Activated CD4-positive, alpha-beta T cell treated with anti-CD3 and anti-CD28 coated beads, Interleukin-2, amount 50 U/mL, for 1 hour (primary cell): ENCODE results near the gene STIMATE.

Experiments
- DNase-seq: peaks from one replicate; pipeline ENCODE4 v3.0.0-alpha.2; 2020

STIMATE gene

GRCh38 chr3:52892625-52893311 lies 4.6 kb downstream of the STIMATE start:
- peak; percentile 33 for DNase-seq

- no peak for DNase-seq
Measured at GRCh38 chr3:52892290-52892624, 5.1 kb downstream of the STIMATE start.

- DNase-seq: no peak
Measured at GRCh38 chr3:52891615-52892081, 5.7 kb downstream of the STIMATE start.

GRCh38 chr3:52891164-52891563 lies 6.2 kb downstream of the STIMATE start:
- peak; percentile 11 for DNase-seq

GRCh38 chr3:52890735-52891134 lies 6.6 kb downstream of the STIMATE start:
- peak; percentile 19 for DNase-seq

GRCh38 chr3:52889901-52890300 lies 7.4 kb downstream of the STIMATE start:
- DNase-seq: no peak

- DNase-seq: no peak
Measured at GRCh38 chr3:52887166-52887565, 10.2 kb downstream of the STIMATE start.

GRCh38 chr3:52886049-52886730 lies 11.2 kb downstream of the STIMATE start:
- no peak for DNase-seq

GRCh38 chr3:52882377-52882776 lies 15.0 kb downstream of the STIMATE start:
- no peak for DNase-seq

GRCh38 chr3:52881871-52882270 lies 15.5 kb downstream of the STIMATE start:
- no peak for DNase-seq

- no peak for DNase-seq
Measured at GRCh38 chr3:52880474-52880873, 16.9 kb downstream of the STIMATE start.

- DNase-seq: no peak
Measured at GRCh38 chr3:52880047-52880446, 17.3 kb downstream of the STIMATE start.

GRCh38 chr3:52879581-52879980 lies 17.8 kb downstream of the STIMATE start:
- DNase-seq: no peak

GRCh38 chr3:52879090-52879489 lies 18.3 kb downstream of the STIMATE start:
- DNase-seq: no peak

GRCh38 chr3:52877085-52877484 lies 20.3 kb downstream of the STIMATE start:
- no peak for DNase-seq

GRCh38 chr3:52874864-52875587 lies 22.3 kb downstream of the STIMATE start:
- no peak for DNase-seq

- DNase-seq: no peak
Measured at GRCh38 chr3:52874160-52874701, 23.1 kb downstream of the STIMATE start.

GRCh38 chr3:52873433-52874159 lies 23.8 kb downstream of the STIMATE start:
- no peak for DNase-seq

- no peak for DNase-seq
Measured at GRCh38 chr3:52872245-52872644, 25.1 kb downstream of the STIMATE start.

GRCh38 chr3:52871761-52872160 lies 25.6 kb downstream of the STIMATE start:
- no peak for DNase-seq

- DNase-seq: no peak
Measured at GRCh38 chr3:52870471-52870870, 26.9 kb downstream of the STIMATE start.

- no peak for DNase-seq
Measured at GRCh38 chr3:52866427-52866826, 30.9 kb downstream of the STIMATE start.

- DNase-seq: no peak
Measured at GRCh38 chr3:52865994-52866393, 31.4 kb downstream of the STIMATE start.
